Measurements from ENCODE around the gene C1orf74. TPM values are rescaled to one million over a fixed set of nuclear protein-coding genes. Genes with fewer than 3 reads are reported as not detected.

Gene C1orf74
- polyA plus RNA-seq, 2 of the 4 experiments (the other 2 are of a cell fraction): 2.4 to 3.3 TPM

GRCh38 chr1:209759829-209760359 is 24.5 kb downstream of the C1orf74 start:
- no peak overlapping the region for H3K27ac ChIP-seq
- no peak overlapping the region for H3K4me3 ChIP-seq
- H3K4me2 ChIP-seq: no peak overlapping the region
- WGBS (ENCODE audit: missing lambda C conversion rate): 75% methylated on average over 10 of the region's 12 CpGs
- CTCF ChIA-PET: interaction anchor here (0.9 to 3.2 kb wide), 3 partner anchors 11 to 15 kb away, joined by 3 to 22 read pairs (median 4); no protein-coding TSS in a partner anchor
- no peaks in the 10 kb centered on the region for H3K9me3 ChIP-seq
- no peaks in the 10 kb centered on the region for H3K4me1 ChIP-seq
- POLR2A ChIA-PET: no interaction called here
- ATAC-seq (no peak), DNase-seq (ENCODE audit: low read depth in 1 of 2, low spot score in 1 of 2) (no peak), FAIRE-seq (no peak)
- no peak for TF ChIP-seq JUN (IDR thresholded peaks at IDR 0.05)
- no peak for TF ChIP-seq HOXB5 (CRISPR knock-in tag; IDR thresholded peaks at IDR 0.05)
- no peak for TF ChIP-seq RAD21 (conservative IDR thresholded peaks at IDR 0.05 in 1 of 2, IDR thresholded peaks at IDR 0.05 in 1 of 2)
- TF ChIP-seq EHMT2 (IDR thresholded peaks at IDR 0.05; ENCODE audit: low read depth): no peak
- TF ChIP-seq ZC3H11A (IDR thresholded peaks at IDR 0.05): no peak
- TF ChIP-seq ZSCAN20 (CRISPR knock-in tag; IDR thresholded peaks at IDR 0.05): no peak
- no peak for TF ChIP-seq EHF (CRISPR knock-in tag; IDR thresholded peaks at IDR 0.05)
- TF ChIP-seq CBX8 (IDR thresholded peaks at IDR 0.05): no peak
- TF ChIP-seq FOSL2 (IDR thresholded peaks at IDR 0.05): no peak
- TF ChIP-seq FOSL2 (CRISPR knock-in tag; IDR thresholded peaks at IDR 0.05): no peak
- no peak for TF ChIP-seq HOXA7 (CRISPR knock-in tag; IDR thresholded peaks at IDR 0.05)
- TF ChIP-seq RFX5 (IDR thresholded peaks at IDR 0.05): no peak

- POLR2A ChIA-PET: no interaction called here
- TF ChIP-seq HMGXB4 (CRISPR knock-in tag; IDR thresholded peaks at IDR 0.05; ENCODE audit: borderline replicate concordance) (no peak), EHMT2 (IDR thresholded peaks at IDR 0.05; ENCODE audit: low read depth) (no peak)
- TF ChIP-seq, protein P1, sequence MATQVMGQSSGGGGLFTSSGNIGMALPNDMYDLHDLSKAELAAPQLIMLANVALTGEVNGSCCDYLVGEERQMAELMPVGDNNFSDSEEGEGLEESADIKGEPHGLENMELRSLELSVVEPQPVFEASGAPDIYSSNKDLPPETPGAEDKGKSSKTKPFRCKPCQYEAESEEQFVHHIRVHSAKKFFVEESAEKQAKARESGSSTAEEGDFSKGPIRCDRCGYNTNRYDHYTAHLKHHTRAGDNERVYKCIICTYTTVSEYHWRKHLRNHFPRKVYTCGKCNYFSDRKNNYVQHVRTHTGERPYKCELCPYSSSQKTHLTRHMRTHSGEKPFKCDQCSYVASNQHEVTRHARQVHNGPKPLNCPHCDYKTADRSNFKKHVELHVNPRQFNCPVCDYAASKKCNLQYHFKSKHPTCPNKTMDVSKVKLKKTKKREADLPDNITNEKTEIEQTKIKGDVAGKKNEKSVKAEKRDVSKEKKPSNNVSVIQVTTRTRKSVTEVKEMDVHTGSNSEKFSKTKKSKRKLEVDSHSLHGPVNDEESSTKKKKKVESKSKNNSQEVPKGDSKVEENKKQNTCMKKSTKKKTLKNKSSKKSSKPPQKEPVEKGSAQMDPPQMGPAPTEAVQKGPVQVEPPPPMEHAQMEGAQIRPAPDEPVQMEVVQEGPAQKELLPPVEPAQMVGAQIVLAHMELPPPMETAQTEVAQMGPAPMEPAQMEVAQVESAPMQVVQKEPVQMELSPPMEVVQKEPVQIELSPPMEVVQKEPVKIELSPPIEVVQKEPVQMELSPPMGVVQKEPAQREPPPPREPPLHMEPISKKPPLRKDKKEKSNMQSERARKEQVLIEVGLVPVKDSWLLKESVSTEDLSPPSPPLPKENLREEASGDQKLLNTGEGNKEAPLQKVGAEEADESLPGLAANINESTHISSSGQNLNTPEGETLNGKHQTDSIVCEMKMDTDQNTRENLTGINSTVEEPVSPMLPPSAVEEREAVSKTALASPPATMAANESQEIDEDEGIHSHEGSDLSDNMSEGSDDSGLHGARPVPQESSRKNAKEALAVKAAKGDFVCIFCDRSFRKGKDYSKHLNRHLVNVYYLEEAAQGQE (IDR thresholded peaks at IDR 0.05): no peak
- Histone ChIP-seq H3K4me2 (no peak overlapping the region), H3K4me1 (no peaks in the 10 kb centered on the region), H3K9me3 (no peaks in the 10 kb centered on the region), H3K27ac (no peak overlapping the region), H3K4me3 (no peak overlapping the region)
- 2% methylated on average over 3 of the region's 3 CpGs for WGBS (ENCODE audit: missing lambda C conversion rate)
- FAIRE-seq: no peak
- CTCF ChIA-PET: interaction anchor here (0.5 to 3.2 kb wide), 6 partner anchors 10 to 61 kb away, joined by 3 to 22 read pairs (median 4); no protein-coding TSS in a partner anchor
- no peak for DNase-seq (ENCODE audit: low read depth in 1 of 2, low spot score in 1 of 2)
- no peak for ATAC-seq
Observed at GRCh38 chr1:209758400-209758799, 26.0 kb downstream of the C1orf74 start.

DNA sequence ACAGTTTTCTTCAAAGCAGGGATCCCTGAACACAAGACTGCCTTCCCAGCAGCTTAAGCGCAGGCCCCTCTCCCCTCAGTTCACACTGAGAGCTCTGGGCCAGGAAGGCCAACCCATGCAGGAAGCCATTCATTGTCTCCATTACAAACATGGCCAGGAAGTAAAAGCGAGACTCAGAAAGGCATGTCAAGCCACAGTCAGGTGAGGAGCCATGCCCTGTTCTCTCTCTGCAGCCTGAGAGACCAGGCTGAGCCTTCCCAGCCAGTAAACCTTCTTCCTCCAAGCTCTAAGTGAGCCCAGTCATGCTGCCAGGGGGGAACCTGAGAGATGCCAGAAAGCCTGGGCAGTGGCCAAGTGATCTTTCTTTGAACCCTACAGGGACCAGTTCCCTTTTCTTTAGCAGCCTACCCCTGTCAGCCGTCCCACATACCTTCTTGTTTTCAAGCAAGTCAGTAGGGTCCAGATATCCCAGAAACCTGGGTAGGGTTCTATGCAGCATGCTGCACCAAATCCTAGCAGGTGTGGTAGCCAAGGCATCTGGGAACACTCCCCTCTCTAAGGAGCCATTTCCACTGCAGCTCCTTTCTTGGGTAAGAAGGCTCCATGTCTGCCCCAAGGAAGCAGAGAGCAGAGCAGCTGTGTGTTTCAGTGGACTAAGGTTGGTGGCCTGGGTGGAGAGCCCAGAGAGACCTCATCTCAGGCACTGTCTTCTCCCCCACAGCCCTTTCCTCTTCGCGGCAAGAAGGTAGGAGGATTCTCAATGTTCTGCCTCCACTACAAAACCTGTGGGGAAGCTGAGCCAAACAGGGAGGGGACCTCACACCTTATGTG is 27.5 kb downstream of the C1orf74 start:
- no peak for ATAC-seq
- no peak for FAIRE-seq
- no peaks in the 10 kb centered on the region for H3K9me3 ChIP-seq
- CTCF ChIA-PET: interaction anchor here (0.9 to 1.0 kb wide), 2 partner anchors 9 to 19 kb away, joined by 4 read pairs; no protein-coding TSS in a partner anchor
- no peak overlapping the region for H3K4me2 ChIP-seq
- no peaks in the 10 kb centered on the region for H3K4me1 ChIP-seq
- no peak overlapping the region for H3K27ac ChIP-seq
- 63% methylated on average over 5 of the region's 5 CpGs for WGBS (ENCODE audit: missing lambda C conversion rate)
- DNase-seq (ENCODE audit: low read depth in 1 of 2, low spot score in 1 of 2): no peak
- H3K4me3 ChIP-seq: no peak overlapping the region
- POLR2A ChIA-PET: no interaction called here
- TF ChIP-seq HEYL (CRISPR knock-in tag; IDR thresholded peaks at IDR 0.05) (no peak), BHLHE40 (IDR thresholded peaks at IDR 0.05; ENCODE audit: low read depth, low read length) (no peak), MAZ (IDR thresholded peaks at IDR 0.05; ENCODE audit: borderline replicate concordance, low read depth, low read length) (no peak), PBX3 (IDR thresholded peaks at IDR 0.05) (no peak), KDM5A (IDR thresholded peaks at IDR 0.05) (no peak), CEBPB (IDR thresholded peaks at IDR 0.05) (no peak), MYC (IDR thresholded peaks at IDR 0.05; ENCODE audit: borderline replicate concordance, low read length) (no peak), SMC3 (IDR thresholded peaks at IDR 0.05) (no peak), CBX2 (IDR thresholded peaks at IDR 0.05; ENCODE audit: borderline replicate concordance, low read depth) (no peak), HOXB13 (CRISPR knock-in tag; IDR thresholded peaks at IDR 0.05; ENCODE audit: low read depth) (no peak)
